Keratinocyte (primary cell): Measurements from ENCODE around the gene KIF25. TPM values are rescaled to one million over a fixed set of nuclear protein-coding genes. Genes with fewer than 3 reads are reported as not detected.

Experiments used
- DNase-seq: peaks from one replicate; pipeline ENCODE4 v3.0.0-alpha.2; 2011; ENCODE audit warnings: low read depth, missing footprints, low spot score
- FAIRE-seq: peaks from 2 replicates; lab custom pipeline; 2011; peaks lifted over from hg19 to GRCh38; lab: Jason Lieb, UNC
- H2AFZ ChIP-seq: 2 replicates; pipeline ENCODE4 v1.6.0; 2012; ENCODE audit warnings: low read length, control low read depth, inconsistent platforms; ENCODE audit not compliant: control insufficient read depth
- H3K27ac ChIP-seq: 2 replicates; pipeline ENCODE4 v1.5.1; 2011; ENCODE audit warnings: low read length; ENCODE audit not compliant: control insufficient read depth, insufficient read depth
- H3K27me3 ChIP-seq: 3 replicates; pipeline ENCODE4 v1.6.0; 2011; ENCODE audit warnings: low read length; ENCODE audit not compliant: control insufficient read depth, insufficient read depth; ENCODE audit errors: extremely low read depth
- H3K36me3 ChIP-seq, 2 experiments: 2 replicates in 1 of 2; 3 replicates in 1 of 2; pipeline ENCODE4 v1.5.1; 2011; ENCODE audit warnings: low read length in 2 of 2, mild to moderate bottlenecking in 1 of 2; ENCODE audit not compliant: control insufficient read depth in 2 of 2, insufficient read depth in 2 of 2; ENCODE audit errors: extremely low read depth in 1 of 2
- H3K4me1 ChIP-seq: 3 replicates; pipeline ENCODE4 v1.5.1; 2011; ENCODE audit warnings: low read length; ENCODE audit not compliant: control insufficient read depth, insufficient read depth; ENCODE audit errors: extremely low read depth
- H3K4me2 ChIP-seq: 3 replicates; pipeline ENCODE4 v1.6.0; 2011; ENCODE audit warnings: low read depth, low read length; ENCODE audit not compliant: control insufficient read depth, insufficient read depth; ENCODE audit errors: extremely low read depth
- H3K4me3 ChIP-seq, 3 experiments: fragments of 200-600 bp in 1 of 3; sonication (generic) in 1 of 3; 2 replicates in 2 of 3; 3 replicates in 1 of 3; pipeline ENCODE4 v1.5.1; 2011 to 2016; ENCODE audit warnings: low read length in 3 of 3, mild to moderate bottlenecking in 3 of 3, control low read depth in 2 of 3, inconsistent platforms in 1 of 3, low read depth in 1 of 3, mixed read lengths in 1 of 3, mixed run types in 1 of 3, moderate library complexity in 1 of 3; ENCODE audit not compliant: control insufficient read depth in 2 of 3, insufficient read depth in 2 of 3; ENCODE audit errors: extremely low read depth in 1 of 3
- H3K79me2 ChIP-seq: 2 replicates; pipeline ENCODE4 v1.6.0; 2012; ENCODE audit warnings: low read length; ENCODE audit not compliant: control insufficient read depth, insufficient read depth
- H3K9ac ChIP-seq: 3 replicates; pipeline ENCODE4 v1.6.0; 2011; ENCODE audit warnings: low read length; ENCODE audit not compliant: control insufficient read depth, insufficient read depth; ENCODE audit errors: extremely low read depth
- H3K9me1 ChIP-seq: 3 replicates; pipeline ENCODE4 v1.6.0; 2011; ENCODE audit warnings: low read length; ENCODE audit not compliant: control insufficient read depth, insufficient read depth; ENCODE audit errors: extremely low read depth
- H3K9me3 ChIP-seq: 2 replicates; pipeline ENCODE4 v1.5.1; 2012; ENCODE audit warnings: low read depth, low read length; ENCODE audit not compliant: control insufficient read depth
- H4K20me1 ChIP-seq: 3 replicates; pipeline ENCODE4 v1.6.0; 2011; ENCODE audit warnings: low read length; ENCODE audit not compliant: control insufficient read depth, insufficient read depth; ENCODE audit errors: extremely low read depth
- EZH2 ChIP-seq: IDR thresholded peaks from one replicate; pipeline ENCODE4 v1.6.1; 2012; ENCODE audit warnings: inconsistent platforms, mild to moderate bottlenecking, low read length, moderate library complexity
- dilution Hi-C: fragments of 300-500 bp; cut with MboI; formaldehyde crosslinking; loops from one replicate; pipeline ENCODE4 v1.7.0; 2020; ENCODE audit warnings: low sequenced_read_pairs; ENCODE audit not compliant: extremely low pct_ligation_motif_present
- polyA plus RNA-seq, 5 experiments: library from polyadenylated mRNA; depleted of rRNA in 3 of 5; stranded (reverse) in 3 of 5; stranded (forward) in 1 of 5; unstranded in 1 of 5; fragments of >200 nt; gene quantifications; 1 replicate in 1 of 5; 2 replicates in 3 of 5; 3 replicates in 1 of 5; pipeline versions ENCODE4 v1.2.1 to v1.2.3, GENCODE V29; 2011 to 2012; ENCODE audit warnings: missing spikeins in 2 of 5, low read depth in 1 of 5, low replicate concordance in 1 of 5
- TF ChIP-seq, protein P1 (sequence below), 3 experiments: IDR thresholded peaks in 1 of 3; conservative IDR thresholded peaks in 1 of 3; optimal IDR thresholded peaks in 1 of 3; 2 replicates in 2 of 3; 3 replicates in 1 of 3; pipeline versions ENCODE3 to v1.5.1; 2011; ENCODE audit warnings: low read length in 3 of 3, mild to moderate bottlenecking in 3 of 3, moderate library complexity in 2 of 3, control low read depth in 1 of 3, inconsistent platforms in 1 of 3; ENCODE audit not compliant: insufficient read depth in 2 of 3; ENCODE audit errors: extremely low read depth in 1 of 3

The KIF25 gene
- polyA plus RNA-seq, 1 donor (not counting 4 experiments of a cell fraction or from before 2014, with no cell fraction given) = not detected

DNA sequence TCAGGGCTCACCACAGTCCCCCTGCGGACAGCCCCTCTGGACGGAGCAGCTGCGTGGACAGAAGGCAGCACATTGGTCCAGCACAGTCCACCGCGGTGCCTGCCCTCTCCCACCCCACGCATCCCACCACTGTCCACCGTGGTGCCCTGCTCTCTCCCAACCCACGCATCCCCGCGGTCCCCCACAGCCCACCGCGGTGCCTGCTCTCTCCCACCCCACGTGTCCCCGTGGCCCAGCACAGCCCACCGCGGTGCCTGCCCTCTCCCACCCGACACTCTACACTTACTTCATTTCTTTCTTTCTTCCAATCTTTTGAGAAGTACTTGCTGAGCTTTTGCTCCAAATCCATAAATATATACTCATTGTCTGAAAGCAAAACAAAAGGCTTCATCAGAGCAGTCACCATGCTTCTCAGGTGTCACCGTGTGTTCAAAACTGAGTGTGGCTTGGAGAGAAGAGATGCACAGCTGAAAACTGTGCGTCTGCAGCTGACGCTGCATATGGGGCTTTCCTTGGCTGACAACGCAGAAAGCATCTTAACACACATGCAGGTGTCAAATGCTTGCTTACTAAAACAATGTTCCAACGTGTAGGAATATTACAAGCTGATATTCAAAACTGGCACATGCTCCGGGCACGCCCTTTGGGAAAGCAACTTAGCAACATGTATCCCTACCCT lies 69.7 kb downstream of the KIF25 start:
- Histone ChIP-seq H3K9me1 (no peaks in the 10 kb centered on the region), H2AFZ (no peak overlapping the region), H3K36me3 (no peaks in the 10 kb centered on the region), H3K27ac (no peak overlapping the region), H3K4me1 (no peaks in the 10 kb centered on the region), H3K4me3 (no peak overlapping the region), H3K79me2 (no peaks in the 10 kb centered on the region), H4K20me1 (no peaks in the 10 kb centered on the region), H3K9me3 (no peaks in the 10 kb centered on the region), H3K9ac (no peak overlapping the region), H3K27me3 (peaks cover 11% of the 10 kb centered on the region), H3K4me2 (no peak overlapping the region)
- dilution Hi-C loops = no loop called here
- no peak for FAIRE-seq
- no peak for TF ChIP-seq EZH2
- TF ChIP-seq, protein P1, sequence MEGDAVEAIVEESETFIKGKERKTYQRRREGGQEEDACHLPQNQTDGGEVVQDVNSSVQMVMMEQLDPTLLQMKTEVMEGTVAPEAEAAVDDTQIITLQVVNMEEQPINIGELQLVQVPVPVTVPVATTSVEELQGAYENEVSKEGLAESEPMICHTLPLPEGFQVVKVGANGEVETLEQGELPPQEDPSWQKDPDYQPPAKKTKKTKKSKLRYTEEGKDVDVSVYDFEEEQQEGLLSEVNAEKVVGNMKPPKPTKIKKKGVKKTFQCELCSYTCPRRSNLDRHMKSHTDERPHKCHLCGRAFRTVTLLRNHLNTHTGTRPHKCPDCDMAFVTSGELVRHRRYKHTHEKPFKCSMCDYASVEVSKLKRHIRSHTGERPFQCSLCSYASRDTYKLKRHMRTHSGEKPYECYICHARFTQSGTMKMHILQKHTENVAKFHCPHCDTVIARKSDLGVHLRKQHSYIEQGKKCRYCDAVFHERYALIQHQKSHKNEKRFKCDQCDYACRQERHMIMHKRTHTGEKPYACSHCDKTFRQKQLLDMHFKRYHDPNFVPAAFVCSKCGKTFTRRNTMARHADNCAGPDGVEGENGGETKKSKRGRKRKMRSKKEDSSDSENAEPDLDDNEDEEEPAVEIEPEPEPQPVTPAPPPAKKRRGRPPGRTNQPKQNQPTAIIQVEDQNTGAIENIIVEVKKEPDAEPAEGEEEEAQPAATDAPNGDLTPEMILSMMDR (optimal IDR thresholded peaks at IDR 0.05 in 1 of 3, IDR thresholded peaks at IDR 0.05 in 1 of 3, conservative IDR thresholded peaks at IDR 0.05 in 1 of 3; ENCODE audit: extremely low read depth in 1 of 3, insufficient read depth in 2 of 3, low read length in 3 of 3) = no peak
- no peak for DNase-seq

GRCh38 chr6:168070804-168071203 lies 73.3 kb downstream of the KIF25 start:
- Histone ChIP-seq H3K4me1 (no peaks in the 10 kb centered on the region), H4K20me1 (no peaks in the 10 kb centered on the region), H3K4me2 (no peak overlapping the region), H3K4me3 (no peak overlapping the region), H3K9me3 (peaks cover 6% of the 10 kb centered on the region), H3K36me3 (no peaks in the 10 kb centered on the region), H3K27me3 (peaks cover 12% of the 10 kb centered on the region), H3K27ac (no peak overlapping the region), H2AFZ (no peak overlapping the region), H3K79me2 (no peaks in the 10 kb centered on the region), H3K9ac (no peak overlapping the region), H3K9me1 (no peaks in the 10 kb centered on the region)
- FAIRE-seq (no peak), DNase-seq (no peak)
- TF ChIP-seq, protein P1 (optimal IDR thresholded peaks at IDR 0.05 in 1 of 3, IDR thresholded peaks at IDR 0.05 in 1 of 3, conservative IDR thresholded peaks at IDR 0.05 in 1 of 3; ENCODE audit: extremely low read depth in 1 of 3, insufficient read depth in 2 of 3, low read length in 3 of 3) = no peak
- TF ChIP-seq EZH2 = no peak
- dilution Hi-C loops = no loop called here
